H1 (cell line): ENCODE data around the gene SPTAN1. TPM values are rescaled to one million over a fixed set of nuclear protein-coding genes. Genes with fewer than 3 reads are reported as not detected.

ENCODE experiments used
- CTCF ChIA-PET: fragments of 300-600 bp; sonication (Branson Sonifier 250); formaldehyde crosslinking; loops from one replicate; lab custom pipeline; 2021; ENCODE audit not compliant: partially characterized antibody; lab: Charles Lee
- POLR2A ChIA-PET: fragments of 300-600 bp; sonication (Branson Sonifier 250); formaldehyde crosslinking; loops from one replicate; lab custom pipeline; 2021; ENCODE audit warnings: inconsistent platforms; ENCODE audit not compliant: partially characterized antibody; lab: Charles Lee
- DNase-seq, 2 experiments: peaks; one replicate each; pipeline versions ENCODE4 v3.0.0 to v3.0.0-alpha.2; 2010 to 2022; ENCODE audit warnings: low spot score in 2 of 2, low read depth in 1 of 2, mixed read lengths in 1 of 2
- FAIRE-seq: peaks from 2 replicates; lab custom pipeline; 2011; peaks lifted over from hg19 to GRCh38; lab: Jason Lieb, UNC
- H2AFZ ChIP-seq: 2 replicates; pipeline ENCODE4 v1.8.1; 2012; ENCODE audit warnings: low read length, inconsistent platforms
- H2AK5ac ChIP-seq: 2 replicates; pipeline ENCODE4 v1.6.1; 2013; ENCODE audit warnings: low read depth, low read length
- H2BK120ac ChIP-seq: replicated peaks from 2 replicates; pipeline ENCODE3; 2013; ENCODE audit warnings: low read depth, low read length, inconsistent platforms
- H2BK12ac ChIP-seq: 2 replicates; pipeline ENCODE4 v1.6.1; 2013; ENCODE audit warnings: low read depth, low read length
- H2BK15ac ChIP-seq: 2 replicates; pipeline ENCODE4 v1.6.1; 2013; ENCODE audit warnings: low read length
- H2BK20ac ChIP-seq: 2 replicates; pipeline ENCODE4 v1.6.1; 2013; ENCODE audit warnings: low read length
- H2BK5ac ChIP-seq: 2 replicates; pipeline ENCODE4 v1.6.1; 2013; ENCODE audit warnings: low read depth, low read length
- H3K14ac ChIP-seq: 2 replicates; pipeline ENCODE4 v1.6.1; 2013; ENCODE audit warnings: inconsistent platforms; ENCODE audit not compliant: insufficient read length
- H3K18ac ChIP-seq: 2 replicates; pipeline ENCODE4 v1.6.1; 2013; ENCODE audit warnings: low read length; ENCODE audit errors: extremely low read depth
- H3K23ac ChIP-seq: 2 replicates; pipeline ENCODE4 v1.6.1; 2013; ENCODE audit warnings: inconsistent platforms; ENCODE audit not compliant: insufficient read length
- H3K23me2 ChIP-seq: 2 replicates; pipeline ENCODE4 v1.6.1; 2013; ENCODE audit warnings: low read depth, low read length
- H3K27ac ChIP-seq: 2 replicates; pipeline ENCODE4 v1.6.1; 2011; ENCODE audit warnings: low read depth, low read length, inconsistent platforms
- H3K27me3 ChIP-seq, 4 experiments: replicated peaks in 1 of 4; 1 replicate in 1 of 4; 2 replicates in 3 of 4; pipeline versions ENCODE4 v1.6.1 to v1.8.1; 2011 to 2013; ENCODE audit warnings: low read length in 3 of 4, mild to moderate bottlenecking in 3 of 4, inconsistent platforms in 2 of 4, mixed read lengths in 2 of 4, moderate library complexity in 1 of 4; ENCODE audit not compliant: control insufficient read depth in 3 of 4, insufficient read depth in 3 of 4; ENCODE audit errors: extremely low read depth in 1 of 4
- H3K36me3 ChIP-seq, 4 experiments: 2 replicates each; pipeline versions ENCODE4 v1.6.1 to v1.8.1; 2011 to 2013; ENCODE audit warnings: mild to moderate bottlenecking in 4 of 4, low read length in 3 of 4, moderate library complexity in 2 of 4, control low read depth in 1 of 4, inconsistent platforms in 1 of 4; ENCODE audit not compliant: insufficient read depth in 4 of 4, control insufficient read depth in 2 of 4
- H3K4ac ChIP-seq: replicated peaks from 2 replicates; pipeline ENCODE3; 2013; ENCODE audit warnings: low read length, low read depth, mixed read lengths, inconsistent platforms; ENCODE audit not compliant: insufficient read length
- H3K4me1 ChIP-seq, 4 experiments: replicated peaks in 1 of 4; 1 replicate in 1 of 4; 2 replicates in 3 of 4; pipeline versions ENCODE4 v1.6.1 to v1.8.1; 2011 to 2013; ENCODE audit warnings: low read length in 3 of 4, inconsistent platforms in 2 of 4, mixed read lengths in 1 of 4; ENCODE audit not compliant: insufficient read depth in 4 of 4, control insufficient read depth in 3 of 4
- H3K4me2 ChIP-seq, 2 experiments: 2 replicates each; pipeline versions ENCODE4 v1.6.1 to v1.8.1; 2011 to 2013; ENCODE audit warnings: low read depth in 2 of 2, low read length in 2 of 2, control low read depth in 1 of 2, inconsistent platforms in 1 of 2, mild to moderate bottlenecking in 1 of 2; ENCODE audit not compliant: insufficient read depth in 1 of 2
- H3K4me3 ChIP-seq, 4 experiments: fragments of 200-600, 300-600 bp in 1 of 4; sonication (generic), shearing (Covaris generic), sonication (Bioruptor Twin) in 1 of 4; 2 replicates each; pipeline versions ENCODE4 v1.5.1 to v1.8.1; 2011 to 2016; ENCODE audit warnings: low read length in 4 of 4, low read depth in 3 of 4, control low read depth in 2 of 4, inconsistent platforms in 2 of 4, mild to moderate bottlenecking in 2 of 4, mixed read lengths in 1 of 4, moderate library complexity in 1 of 4; ENCODE audit not compliant: insufficient read depth in 2 of 4; ENCODE audit errors: extremely low read depth in 1 of 4
- H3K56ac ChIP-seq: replicated peaks from 2 replicates; pipeline ENCODE3; 2013; ENCODE audit warnings: low read depth, mild to moderate bottlenecking, mixed read lengths, low read length, inconsistent platforms; ENCODE audit not compliant: insufficient read length
- H3K79me1 ChIP-seq: 2 replicates; pipeline ENCODE4 v1.6.1; 2013; ENCODE audit warnings: low read depth, low read length, control low read depth
- H3K79me2 ChIP-seq, 2 experiments: 2 replicates each; pipeline versions ENCODE4 v1.6.1 to v1.8.1; 2012 to 2013; ENCODE audit warnings: low read length in 2 of 2, mild to moderate bottlenecking in 2 of 2, inconsistent platforms in 1 of 2; ENCODE audit not compliant: insufficient read depth in 2 of 2, control insufficient read depth in 1 of 2
- H3K9ac ChIP-seq, 4 experiments: replicated peaks in 1 of 4; 1 replicate in 1 of 4; 2 replicates in 3 of 4; pipeline versions ENCODE4 v1.6.1 to v1.8.1; 2011 to 2013; ENCODE audit warnings: low read depth in 3 of 4, low read length in 3 of 4, control low read depth in 2 of 4, mild to moderate bottlenecking in 2 of 4, moderate library complexity in 2 of 4, inconsistent platforms in 1 of 4; ENCODE audit errors: extremely low read depth in 1 of 4
- H3K9me3 ChIP-seq, 2 experiments: 2 replicates each; pipeline versions ENCODE4 v1.6.1 to v1.8.1; 2012 to 2013; ENCODE audit warnings: mild to moderate bottlenecking in 2 of 2, moderate library complexity in 2 of 2, control low read depth in 1 of 2, inconsistent platforms in 1 of 2, low read depth in 1 of 2, low read length in 1 of 2, mixed read lengths in 1 of 2; ENCODE audit not compliant: insufficient read depth in 2 of 2
- H4K20me1 ChIP-seq, 2 experiments: replicated peaks in 1 of 2; 2 replicates each; pipeline versions ENCODE3 to v1.8.1; 2011 to 2013; ENCODE audit warnings: inconsistent platforms in 2 of 2, low read length in 2 of 2, mild to moderate bottlenecking in 1 of 2; ENCODE audit not compliant: insufficient read depth in 2 of 2, control insufficient read depth in 1 of 2
- H4K5ac ChIP-seq: 2 replicates; pipeline ENCODE4 v1.6.1; 2013; ENCODE audit warnings: low read length, low read depth, mixed read lengths, inconsistent platforms; ENCODE audit not compliant: insufficient read length
- H4K8ac ChIP-seq: 2 replicates; pipeline ENCODE4 v1.8.0; 2013; ENCODE audit warnings: mild to moderate bottlenecking, moderate library complexity, low read length, inconsistent platforms; ENCODE audit not compliant: insufficient read depth; ENCODE audit errors: extremely low read depth
- H4K91ac ChIP-seq: replicated peaks from 2 replicates; pipeline ENCODE3; 2013; ENCODE audit warnings: low read length, mixed read lengths, inconsistent platforms; ENCODE audit not compliant: insufficient read length
- CBX5 ChIP-seq: fragments of 300-800, 300-1000 bp; sonication (generic); IDR thresholded peaks from 2 replicates; pipeline ENCODE4 v1.7.1; 2016; ENCODE audit warnings: antibody characterized with exemption, low read length, low read depth
- CBX8 ChIP-seq: fragments of 300-800, 300-1000 bp; sonication (generic); IDR thresholded peaks from 2 replicates; pipeline ENCODE4 v1.7.1; 2016; ENCODE audit warnings: low read depth, low read length, borderline replicate concordance
- CHD1 ChIP-seq: IDR thresholded peaks from 2 replicates; pipeline ENCODE4 v1.6.1; 2012; ENCODE audit warnings: low read depth, low read length, improper control_type of control experiment
- GTF2F1 ChIP-seq: IDR thresholded peaks from 2 replicates; pipeline ENCODE4 v1.6.1; 2012; ENCODE audit warnings: low read depth, low read length, improper control_type of control experiment, borderline replicate concordance
- KDM5A ChIP-seq: fragments of 200-600 bp; IDR thresholded peaks from 2 replicates; pipeline ENCODE4 v1.7.1; 2012; ENCODE audit warnings: mild to moderate bottlenecking, low read length, inconsistent platforms, mixed read lengths
- SP2 ChIP-seq: IDR thresholded peaks from 2 replicates; pipeline ENCODE4 v1.6.1; 2012; ENCODE audit warnings: mild to moderate bottlenecking, low read length, inconsistent platforms
- SUZ12 ChIP-seq: fragments of 200-600 bp; sonication (generic); IDR thresholded peaks from 2 replicates; pipeline ENCODE4 v1.6.1; 2012; ENCODE audit warnings: mild to moderate bottlenecking, inconsistent platforms, low read length, moderate library complexity, mixed read lengths
- TAF7 ChIP-seq: optimal IDR thresholded peaks from 2 replicates; pipeline ENCODE3; 2011; ENCODE audit warnings: low read depth, mild to moderate bottlenecking, inconsistent platforms, low read length, moderate library complexity, borderline replicate concordance
- WGBS, 2 experiments: shearing (Covaris generic) in 1 of 2; methylation state at CpG; one replicate each; pipeline versions ENCODE4 v1.1.6 to v1.1.7; 2013 to 2015; ENCODE audit warnings: low lambda C conversion rate in 2 of 2, mixed read lengths in 2 of 2, inconsistent platforms in 1 of 2, low coverage in 1 of 2, missing lambda C conversion rate in 1 of 2; ENCODE audit not compliant: insufficient replicate concordance in 2 of 2, insufficient coverage in 1 of 2, insufficient read length in 1 of 2; ENCODE audit errors: extremely low coverage in 1 of 2, missing lambda C conversion rate in 1 of 2; 5-methylcytosine and 5-hydroxymethylcytosine counted together
- polyA plus RNA-seq, 7 experiments: library from polyadenylated mRNA; depleted of rRNA in 3 of 7; stranded (reverse) in 5 of 7; unstranded in 2 of 7; fragments of >200 nt in 5 of 7; fragments of 200-250 nt in 2 of 7; gene quantifications; 1 replicate in 5 of 7; 2 replicates in 1 of 7; 4 replicates in 1 of 7; pipeline versions ENCODE4 v1.2.1 to v1.2.3, GENCODE V29; 2011 to 2013; ENCODE audit warnings: missing spikeins in 2 of 7, mixed read lengths in 2 of 7
- total RNA-seq: library from RNA; stranded (reverse); fragmentation: NEBNext Ultra II Directional; extraction: Animal tissue kit (Norgen Biotek cat#: 25700); gene quantifications from 2 replicates; pipeline ENCODE4 v1.2.1, GENCODE V29; 2021
- TF ChIP-seq, protein P1 (sequence below), 3 experiments: IDR thresholded peaks; 1 replicate in 2 of 3; 2 replicates in 1 of 3; pipeline versions ENCODE4 v1.5.1 to v1.6.1; 2011; ENCODE audit warnings: low read length in 3 of 3, mild to moderate bottlenecking in 3 of 3, inconsistent platforms in 2 of 3, low read depth in 1 of 3, moderate library complexity in 1 of 3; ENCODE audit not compliant: insufficient read depth in 1 of 3; ENCODE audit errors: control extremely low read depth in 1 of 3
- TF ChIP-seq, protein P2 (sequence below): IDR thresholded peaks from 2 replicates; pipeline ENCODE4 v1.6.1; 2012; ENCODE audit warnings: low read length, inconsistent platforms

The SPTAN1 gene
- total and polyA plus RNA-seq, 2 of the 8 experiments (the other 6 are each of a cell fraction or from before 2014, with no cell fraction given), result 182 to 216 TPM

DNA sequence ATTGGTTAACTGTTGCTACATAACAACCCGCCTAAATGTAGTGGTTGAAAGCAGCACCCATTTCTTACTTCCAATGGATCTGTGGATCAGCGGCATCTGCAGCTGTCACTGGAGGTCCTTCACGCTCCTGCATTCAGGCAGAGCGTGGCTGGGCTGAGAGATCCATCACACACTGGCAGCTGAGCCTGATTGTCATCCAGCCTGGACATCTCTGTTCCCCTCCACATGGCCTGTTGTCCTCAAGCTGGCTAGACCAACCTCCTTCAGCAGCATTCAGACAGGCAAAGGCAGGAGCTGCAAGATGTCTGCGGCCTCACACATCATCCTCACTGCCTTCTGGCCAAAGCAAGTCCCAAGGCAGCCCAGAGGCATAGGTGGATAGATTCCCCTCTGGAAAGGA lies 67.4 kb downstream of the SPTAN1 start:
- Histone ChIP-seq H2BK120ac (no peak overlapping the region), H3K56ac (no peak overlapping the region), H2BK20ac (no peak overlapping the region), H3K9ac (no peak overlapping the region), H3K23ac (no peak overlapping the region), H3K18ac (no peak overlapping the region), H4K5ac (no peak overlapping the region), H2AK5ac (no peak overlapping the region), H3K79me1 (no peaks in the 10 kb centered on the region), H2AFZ (no peak overlapping the region), H3K4me2 (no peak overlapping the region), H4K20me1 (peaks cover 4 to 5% of the 10 kb centered on the region in 2 experiments), H4K91ac (no peak overlapping the region), H3K4ac (no peak overlapping the region), H2BK5ac (no peak overlapping the region), H2BK12ac (no peak overlapping the region), H3K4me3 (no peak overlapping the region), H3K36me3 (peaks cover 41 to 70% (median 57%) of the 10 kb centered on the region in 4 experiments), H3K4me1 (no peaks in the 10 kb centered on the region), H3K27ac (no peak overlapping the region), H3K9me3 (no peaks in the 10 kb centered on the region), H3K23me2 (no peaks in the 10 kb centered on the region), H4K8ac (no peak overlapping the region), H3K79me2 (no peaks in the 10 kb centered on the region), H2BK15ac (no peak overlapping the region), H3K14ac (no peak overlapping the region), H3K27me3 (no peaks in the 10 kb centered on the region)
- 98% methylated on average over 5 of the region's 5 CpGs; no CpG with 5 or more reads in 1 of the 2 experiments for WGBS, 2 experiments
- DNase-seq (no peak), FAIRE-seq (no peak)
- POLR2A ChIA-PET, result interaction anchor here (0.9 to 1.1 kb wide), 4 partner anchors 11 to 73 kb away, joined by 3 to 5 read pairs (median 3); no protein-coding TSS in a partner anchor
- CTCF ChIA-PET, result interaction anchor here (0.6 kb wide), 2 partner anchors 66 to 128 kb away, joined by 3 read pairs; no protein-coding TSS in a partner anchor
- TF ChIP-seq SUZ12 (no peak), TAF7 (no peak), CBX8 (no peak), GTF2F1 (no peak), CBX5 (no peak), CHD1 (no peak), KDM5A (no peak), SP2 (no peak)
- TF ChIP-seq, protein P1, sequence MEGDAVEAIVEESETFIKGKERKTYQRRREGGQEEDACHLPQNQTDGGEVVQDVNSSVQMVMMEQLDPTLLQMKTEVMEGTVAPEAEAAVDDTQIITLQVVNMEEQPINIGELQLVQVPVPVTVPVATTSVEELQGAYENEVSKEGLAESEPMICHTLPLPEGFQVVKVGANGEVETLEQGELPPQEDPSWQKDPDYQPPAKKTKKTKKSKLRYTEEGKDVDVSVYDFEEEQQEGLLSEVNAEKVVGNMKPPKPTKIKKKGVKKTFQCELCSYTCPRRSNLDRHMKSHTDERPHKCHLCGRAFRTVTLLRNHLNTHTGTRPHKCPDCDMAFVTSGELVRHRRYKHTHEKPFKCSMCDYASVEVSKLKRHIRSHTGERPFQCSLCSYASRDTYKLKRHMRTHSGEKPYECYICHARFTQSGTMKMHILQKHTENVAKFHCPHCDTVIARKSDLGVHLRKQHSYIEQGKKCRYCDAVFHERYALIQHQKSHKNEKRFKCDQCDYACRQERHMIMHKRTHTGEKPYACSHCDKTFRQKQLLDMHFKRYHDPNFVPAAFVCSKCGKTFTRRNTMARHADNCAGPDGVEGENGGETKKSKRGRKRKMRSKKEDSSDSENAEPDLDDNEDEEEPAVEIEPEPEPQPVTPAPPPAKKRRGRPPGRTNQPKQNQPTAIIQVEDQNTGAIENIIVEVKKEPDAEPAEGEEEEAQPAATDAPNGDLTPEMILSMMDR (IDR thresholded peaks at IDR 0.05; ENCODE audit: control extremely low read depth in 1 of 3, insufficient read depth in 1 of 3, low read depth in 1 of 3, low read length in 3 of 3), result no peak
- TF ChIP-seq, protein P2, sequence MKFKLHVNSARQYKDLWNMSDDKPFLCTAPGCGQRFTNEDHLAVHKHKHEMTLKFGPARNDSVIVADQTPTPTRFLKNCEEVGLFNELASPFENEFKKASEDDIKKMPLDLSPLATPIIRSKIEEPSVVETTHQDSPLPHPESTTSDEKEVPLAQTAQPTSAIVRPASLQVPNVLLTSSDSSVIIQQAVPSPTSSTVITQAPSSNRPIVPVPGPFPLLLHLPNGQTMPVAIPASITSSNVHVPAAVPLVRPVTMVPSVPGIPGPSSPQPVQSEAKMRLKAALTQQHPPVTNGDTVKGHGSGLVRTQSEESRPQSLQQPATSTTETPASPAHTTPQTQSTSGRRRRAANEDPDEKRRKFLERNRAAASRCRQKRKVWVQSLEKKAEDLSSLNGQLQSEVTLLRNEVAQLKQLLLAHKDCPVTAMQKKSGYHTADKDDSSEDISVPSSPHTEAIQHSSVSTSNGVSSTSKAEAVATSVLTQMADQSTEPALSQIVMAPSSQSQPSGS, result no peak
